COLO829 (cell line): ENCODE data around the gene EGLN3.
"Not testable (repeated sequence)": the region's sequence is repeated elsewhere in the genome, so short reads cannot be mapped to it uniquely, and the experiment has no call there.

ENCODE experiments used
- DNase-seq: peaks from one replicate; pipeline ENCODE4 v3.0.0; 2012; ENCODE audit warnings: low spot score

Gene EGLN3

DNA sequence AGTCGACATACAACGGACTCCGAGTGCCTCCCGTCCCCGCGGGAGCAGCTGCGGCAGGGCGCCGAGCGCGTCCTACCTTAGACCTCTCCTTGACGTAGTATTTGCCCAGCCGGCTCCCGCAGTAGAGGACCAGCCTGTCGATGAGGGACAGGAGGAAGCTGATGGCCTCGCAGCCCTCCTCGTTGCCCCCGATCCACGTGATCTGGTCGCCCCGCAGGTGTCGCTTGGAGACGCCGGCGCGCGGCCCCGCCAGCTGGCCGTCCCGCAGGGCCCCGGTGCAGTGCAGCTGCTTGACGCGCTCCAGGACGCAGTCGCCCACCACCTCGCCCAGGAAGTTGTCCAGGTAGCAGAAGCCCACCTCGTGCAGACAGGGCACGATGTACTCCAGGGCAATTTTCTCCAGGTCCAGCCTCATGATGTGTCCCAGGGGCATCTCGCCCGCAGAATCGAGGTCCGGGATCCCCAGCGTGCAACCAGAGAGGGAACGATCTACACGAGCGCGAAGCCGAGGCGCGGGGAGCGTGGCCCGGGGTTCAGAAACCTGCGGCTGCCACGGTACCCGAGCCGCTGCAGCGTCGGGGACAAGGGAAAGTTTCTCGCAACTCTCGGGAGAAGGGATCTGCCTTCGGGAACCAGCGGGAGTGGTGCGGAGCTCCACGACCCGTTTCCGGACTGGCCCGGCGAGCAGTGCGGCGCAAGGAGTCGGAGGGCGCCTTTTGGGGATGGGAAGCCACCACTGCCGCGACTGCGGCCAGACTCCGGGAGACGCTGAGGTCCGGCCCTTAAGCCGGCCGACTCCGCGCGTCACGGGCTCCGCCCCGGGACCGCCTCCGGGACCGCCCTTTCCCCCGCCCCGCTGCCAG is at the start of gene EGLN3:
Gene EGLN3, minus strand, starts transcription at position 755 of the 863 bp plus-strand sequence. Its CDS starts 322 bp downstream, at position 433.
- peak; percentile 59 for DNase-seq

DNA sequence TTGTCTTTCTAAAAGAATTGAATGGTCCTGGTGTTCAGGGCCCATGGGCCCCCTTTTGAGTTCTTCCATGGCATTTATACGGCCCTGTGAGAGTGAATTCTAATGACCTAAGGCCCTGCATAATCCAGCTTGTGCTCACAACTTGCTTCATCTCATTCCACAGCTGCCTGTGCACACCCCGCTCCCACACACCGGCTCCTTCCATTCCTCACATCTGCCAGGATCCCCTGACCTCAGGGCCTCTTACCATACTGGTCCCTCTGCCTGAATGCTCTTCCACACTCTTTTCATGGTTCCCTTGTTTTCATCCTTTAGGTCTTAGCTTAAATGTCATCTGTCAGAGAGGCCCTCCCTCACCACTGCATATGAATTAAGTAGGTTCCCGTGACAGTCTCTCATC is 49.5 kb upstream of the EGLN3 start:
- no peak for DNase-seq

DNA sequence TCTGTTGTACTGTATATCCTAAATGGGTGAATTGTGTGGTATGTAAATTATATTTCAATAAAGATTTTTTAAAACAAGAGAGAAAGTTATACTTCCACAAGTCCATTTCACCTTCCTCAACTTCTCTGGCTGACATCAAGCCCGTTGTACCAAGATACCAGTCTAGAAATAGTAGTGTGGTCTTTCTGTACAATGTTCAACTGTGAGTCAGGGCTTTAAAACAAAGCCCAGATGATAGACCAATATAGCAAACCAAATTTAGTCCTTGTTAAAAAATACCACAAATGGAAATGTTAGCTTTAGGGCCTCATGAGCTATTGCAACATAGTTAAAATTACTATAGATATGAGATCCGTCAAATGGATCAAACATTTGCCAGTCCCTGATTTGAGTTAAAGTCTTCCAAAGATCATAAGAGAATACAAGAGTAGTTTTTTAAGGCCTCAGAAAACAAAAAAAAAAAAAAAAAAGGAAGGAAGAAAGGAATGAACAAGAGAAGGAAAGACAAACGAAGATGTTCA is 49.0 kb upstream of the EGLN3 start:
- no peak for DNase-seq

DNA sequence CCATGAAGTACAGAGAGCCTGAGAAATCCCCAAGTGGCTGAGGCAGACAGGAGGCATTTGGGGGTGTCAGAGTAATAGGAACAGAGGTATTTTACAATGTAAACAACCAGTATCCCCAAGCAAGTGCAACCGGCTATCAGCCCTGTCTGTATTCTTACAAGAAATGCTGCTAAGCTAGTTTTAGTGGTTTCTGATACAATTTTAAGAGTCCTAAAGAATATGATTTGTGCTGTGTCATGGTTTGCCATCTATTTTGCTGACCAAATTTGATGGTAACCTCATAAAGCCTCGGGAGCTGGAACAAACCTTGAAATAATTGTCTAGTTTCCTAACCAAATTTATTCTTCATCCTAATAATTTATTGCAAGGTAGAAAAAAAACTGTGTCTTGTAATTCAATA is 46.7 kb upstream of the EGLN3 start:
- DNase-seq: no peak

DNA sequence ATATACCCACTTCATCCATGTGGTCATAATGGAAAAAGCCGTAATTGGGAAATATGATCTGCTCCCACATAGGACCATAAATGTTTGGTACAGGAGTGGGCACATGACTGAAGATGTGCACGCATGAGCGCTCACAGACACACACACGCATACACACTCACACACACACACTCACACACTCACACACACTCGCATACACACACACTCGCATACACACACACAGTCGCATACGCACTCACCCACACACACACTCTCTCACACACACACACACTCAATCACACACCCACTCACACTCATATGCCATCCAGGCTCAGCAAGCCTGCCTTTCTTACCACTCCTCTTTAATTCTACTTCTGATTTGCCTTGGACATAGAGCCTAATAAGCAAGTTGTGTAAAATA is 45.6 kb upstream of the EGLN3 start:
- no peak for DNase-seq

DNA sequence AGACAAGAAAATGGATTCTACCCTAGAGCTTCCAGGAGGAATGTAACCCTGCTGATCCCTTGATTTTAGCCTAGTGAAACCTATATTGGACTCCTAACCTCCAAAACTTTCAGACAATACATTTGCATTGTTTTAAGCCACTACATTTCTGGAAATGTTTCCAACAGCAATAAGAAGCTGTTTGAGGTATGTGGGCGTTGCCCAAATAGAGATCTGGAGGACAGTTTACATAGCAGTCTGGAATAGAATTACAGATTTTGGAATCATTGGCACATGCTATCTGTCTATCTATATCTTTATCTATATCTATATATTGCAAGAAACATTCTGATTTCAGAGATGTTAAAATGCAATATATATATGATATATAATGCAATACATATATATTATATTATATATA is 42.4 kb upstream of the EGLN3 start:
- no peak for DNase-seq

DNA sequence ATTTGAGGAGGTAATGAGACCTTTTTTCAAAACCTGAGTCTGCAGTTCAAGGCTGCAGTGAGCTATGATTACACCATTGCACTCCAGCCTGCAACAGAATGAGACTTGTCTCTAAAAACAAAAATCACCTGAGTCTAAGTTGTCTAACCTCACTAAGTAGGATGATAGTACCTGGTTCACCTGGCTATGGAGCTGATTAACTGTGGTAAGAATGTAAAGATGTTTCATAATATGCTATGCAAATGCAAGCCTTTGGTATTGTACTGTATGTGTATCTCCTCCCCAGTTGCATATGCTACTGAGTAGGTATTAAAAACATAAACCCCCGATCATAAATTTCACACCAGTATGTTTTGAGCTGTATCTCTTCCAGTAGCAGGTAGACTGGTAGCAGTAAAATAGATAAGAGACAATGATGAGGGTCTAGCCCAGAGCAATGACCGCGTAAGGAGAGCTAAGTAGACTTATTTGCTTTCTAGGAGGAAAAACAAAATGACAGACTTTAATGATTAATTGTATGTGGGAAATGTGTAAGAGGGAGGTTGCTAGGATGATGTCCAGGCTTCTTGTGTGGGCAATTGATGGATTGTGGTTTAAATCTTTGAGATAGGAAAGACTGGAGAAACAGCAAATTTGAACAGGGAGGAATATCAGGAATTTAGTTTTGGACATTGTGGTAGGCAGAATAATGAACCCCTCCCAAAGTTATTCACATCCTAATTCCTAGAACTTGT is 41.6 kb upstream of the EGLN3 start:
- no peak for DNase-seq

DNA sequence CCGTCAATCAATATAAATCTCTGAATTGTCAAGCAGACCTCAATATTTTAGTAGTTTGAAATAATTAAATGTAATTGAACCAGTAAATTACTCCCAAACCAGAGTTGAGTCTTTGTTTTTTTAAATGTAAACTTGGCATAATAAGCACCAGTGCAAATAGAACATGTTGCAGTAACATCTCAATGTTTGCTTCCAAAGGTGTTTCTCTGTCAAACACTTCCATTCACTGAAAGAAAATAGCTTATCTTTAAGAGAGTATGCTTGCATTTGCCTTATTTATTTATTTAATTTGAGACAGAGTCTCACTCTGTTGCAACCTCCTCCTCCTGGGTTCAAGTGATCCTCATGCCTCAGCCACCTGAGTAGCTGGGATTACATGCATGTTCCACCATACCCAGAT is 39.9 kb upstream of the EGLN3 start:
- no peak for DNase-seq

DNA sequence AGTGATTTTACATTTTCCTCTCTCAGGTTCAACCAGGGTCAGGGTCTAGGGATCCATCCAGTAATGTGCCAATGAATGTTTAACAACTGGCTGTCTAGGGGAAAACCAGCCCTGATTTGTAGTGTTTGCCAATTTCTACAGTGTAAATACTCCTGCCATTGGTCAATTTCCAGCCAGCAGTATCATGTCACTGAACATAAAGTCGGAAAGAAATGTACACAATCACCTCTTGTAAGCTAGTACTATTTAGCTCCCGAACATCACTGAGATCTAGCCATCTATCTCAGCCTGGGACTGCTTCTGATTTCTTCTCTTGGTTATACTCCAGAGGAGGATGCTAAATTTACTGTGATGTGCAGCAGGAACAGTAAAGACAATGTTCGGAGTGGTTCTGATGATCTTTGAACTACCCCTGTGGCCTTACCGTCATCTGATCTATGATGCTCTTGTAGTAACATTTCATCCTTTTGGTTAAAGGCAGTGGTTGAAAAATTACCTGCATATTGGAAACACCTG is 36.7 kb upstream of the EGLN3 start:
- no peak for DNase-seq

DNA sequence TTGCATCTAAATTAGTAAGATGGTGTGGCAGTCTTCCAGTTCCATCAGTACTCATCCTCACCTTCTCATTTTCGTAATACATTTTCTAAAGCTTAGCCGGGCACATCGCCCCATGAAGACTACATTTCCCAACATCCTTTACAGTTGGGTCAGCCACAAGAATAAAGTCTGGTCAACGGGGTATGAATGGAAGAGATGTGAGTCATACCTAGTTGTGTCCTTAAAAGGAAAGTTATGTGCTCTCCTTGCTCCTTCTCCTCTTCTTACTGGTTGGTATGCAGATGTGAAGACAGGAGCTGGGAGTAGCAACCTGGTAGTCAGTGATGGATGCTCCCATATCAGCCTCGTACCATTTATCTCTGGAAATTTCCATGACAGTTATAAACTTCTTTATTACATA is 35.9 kb upstream of the EGLN3 start:
- DNase-seq: peak; percentile 48

DNA sequence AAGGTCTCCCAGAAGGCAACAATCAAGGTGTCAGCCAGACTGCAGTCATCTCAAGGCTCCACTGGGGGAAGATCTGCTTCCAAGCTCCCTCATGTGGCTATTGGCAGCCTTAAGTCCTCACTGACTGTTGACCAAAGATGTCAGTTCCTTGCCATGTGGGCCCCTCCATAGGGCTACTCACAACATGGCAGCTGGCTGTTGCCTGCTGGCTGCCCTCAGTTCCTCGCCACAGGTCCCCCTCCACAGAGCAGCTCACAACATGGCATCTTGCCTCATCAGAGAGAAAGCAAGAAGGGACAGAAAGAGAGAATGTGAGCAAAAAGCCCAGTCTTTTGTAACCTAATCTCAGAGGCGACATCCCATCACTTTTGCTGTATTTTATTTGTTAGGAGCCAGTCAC is 34.4 kb upstream of the EGLN3 start:
- no peak for DNase-seq

DNA sequence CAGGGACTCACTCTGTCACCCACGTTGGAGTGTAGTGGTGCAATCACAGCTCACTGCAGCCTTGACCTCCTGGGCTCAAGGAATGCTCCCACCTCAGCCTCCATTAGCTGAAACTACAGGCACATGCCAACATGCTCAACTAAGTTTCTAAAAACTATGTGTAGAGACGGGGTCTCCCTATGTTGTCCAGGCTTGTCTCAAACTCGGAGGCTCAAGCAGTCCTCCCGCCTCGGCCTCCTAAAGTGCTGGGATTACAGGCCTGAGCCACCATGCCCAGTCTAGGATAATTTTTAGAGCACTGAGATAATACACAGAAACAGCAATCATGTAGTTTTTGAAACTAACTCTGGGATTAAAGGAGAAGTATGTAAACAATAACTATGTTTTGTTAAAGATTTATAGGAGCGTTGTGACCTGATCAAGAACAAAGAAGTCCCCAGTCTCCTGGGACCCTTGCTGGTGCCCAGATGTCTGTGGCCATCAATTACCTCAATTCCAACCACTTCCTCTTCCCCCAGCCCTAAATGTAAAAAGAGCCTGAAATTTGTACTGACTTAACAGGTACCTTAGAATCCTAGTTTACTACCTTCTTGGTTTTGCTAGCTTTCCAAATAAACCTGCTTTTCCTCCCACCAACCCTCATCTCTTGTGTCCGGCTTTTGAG is 28.9 kb upstream of the EGLN3 start:
- no peak for DNase-seq

DNA sequence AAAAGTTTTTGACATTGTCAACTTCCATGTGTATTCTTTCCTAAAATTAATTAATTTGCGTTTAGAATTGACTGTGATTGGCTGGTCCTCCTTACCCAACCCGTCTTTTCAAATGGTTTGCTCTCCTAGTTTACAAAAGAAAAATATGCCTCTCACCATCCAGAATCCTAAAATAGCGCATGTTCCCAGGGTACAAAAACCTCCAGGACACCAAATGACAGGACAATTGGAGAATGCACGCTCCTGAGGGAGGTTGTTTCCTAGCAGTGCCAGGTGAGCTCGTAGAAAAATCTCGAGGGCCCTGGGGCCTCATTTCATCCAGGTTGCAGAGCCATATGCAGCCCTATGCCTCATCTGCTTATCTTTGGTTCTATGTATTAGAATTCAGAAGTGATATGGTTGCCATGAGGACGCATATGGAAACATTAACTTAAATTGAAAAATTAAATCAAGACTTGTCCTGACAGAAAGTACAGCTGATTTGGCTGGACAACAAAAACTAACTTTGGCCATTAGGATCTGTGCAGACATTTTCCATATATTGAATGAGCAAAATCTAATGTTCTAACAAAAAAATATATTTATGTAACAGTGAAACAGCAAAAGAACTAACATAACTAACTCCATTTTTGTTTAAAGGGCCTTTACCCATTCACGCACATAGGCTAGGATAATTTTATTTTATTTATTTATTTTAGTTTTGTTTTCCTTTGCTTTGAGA is 28.2 kb upstream of the EGLN3 start:
- no peak for DNase-seq

DNA sequence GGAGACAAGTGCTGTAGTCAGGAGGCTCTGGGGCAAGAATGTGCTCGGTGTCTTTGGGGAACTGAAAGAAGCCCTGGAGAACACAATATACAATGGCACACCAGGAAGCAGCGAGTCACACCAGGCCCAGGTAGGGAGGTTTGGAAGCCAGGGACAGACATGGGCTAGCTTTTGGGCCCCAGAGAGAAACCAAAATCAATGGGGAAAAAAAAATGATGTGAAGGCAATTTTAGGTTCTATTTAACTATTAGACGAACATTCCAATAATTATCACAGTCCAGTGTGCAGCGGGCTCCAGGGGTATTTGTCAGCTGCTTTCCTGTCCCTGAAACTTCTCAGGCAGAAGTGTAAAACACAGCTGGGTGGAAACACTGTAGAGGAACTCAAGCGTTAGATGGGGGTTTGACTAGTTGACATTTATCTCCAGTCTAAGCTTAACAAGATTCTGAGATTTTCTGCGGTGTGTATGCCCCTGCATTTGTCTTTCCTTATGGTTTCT is 21.8 kb upstream of the EGLN3 start:
- no peak for DNase-seq

DNA sequence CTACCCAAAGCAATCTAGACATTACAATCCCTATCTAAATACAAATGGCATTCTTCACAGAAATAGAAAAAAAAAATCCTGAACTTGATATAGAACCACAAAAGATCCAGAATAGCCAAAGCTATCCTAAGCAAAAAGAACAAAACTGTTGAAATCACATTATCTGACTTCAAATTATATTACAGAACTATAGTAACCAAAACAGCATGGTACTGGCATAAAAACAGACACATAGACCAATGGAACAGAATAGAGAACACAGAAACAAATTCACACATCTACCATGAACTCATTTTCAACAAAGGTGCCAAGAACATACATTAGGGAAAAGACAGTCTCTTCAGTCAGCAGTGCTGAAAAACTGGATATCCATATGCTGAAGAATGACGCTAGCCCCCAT is 19.0 kb upstream of the EGLN3 start:
- DNase-seq: not testable (repeated sequence)

DNA sequence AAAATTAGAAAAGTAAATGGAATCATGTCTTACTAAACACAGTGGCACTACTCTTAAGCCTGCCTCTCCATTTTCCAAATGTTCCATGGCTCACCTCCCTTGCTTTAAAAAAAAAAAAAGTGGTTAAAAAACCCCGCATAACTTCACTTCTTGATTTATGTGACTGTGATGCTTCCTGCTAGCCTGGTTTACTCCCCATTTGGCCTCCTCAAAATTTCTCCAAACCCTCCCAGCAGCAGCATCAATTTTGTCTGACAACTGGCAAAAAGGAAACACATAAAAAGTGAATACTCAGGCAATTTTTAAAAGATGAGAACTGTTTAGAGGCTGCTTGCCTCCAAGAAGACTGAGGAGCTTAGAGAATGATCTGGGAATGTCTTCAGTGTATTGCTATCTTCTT is 17.8 kb upstream of the EGLN3 start:
- DNase-seq: no peak

DNA sequence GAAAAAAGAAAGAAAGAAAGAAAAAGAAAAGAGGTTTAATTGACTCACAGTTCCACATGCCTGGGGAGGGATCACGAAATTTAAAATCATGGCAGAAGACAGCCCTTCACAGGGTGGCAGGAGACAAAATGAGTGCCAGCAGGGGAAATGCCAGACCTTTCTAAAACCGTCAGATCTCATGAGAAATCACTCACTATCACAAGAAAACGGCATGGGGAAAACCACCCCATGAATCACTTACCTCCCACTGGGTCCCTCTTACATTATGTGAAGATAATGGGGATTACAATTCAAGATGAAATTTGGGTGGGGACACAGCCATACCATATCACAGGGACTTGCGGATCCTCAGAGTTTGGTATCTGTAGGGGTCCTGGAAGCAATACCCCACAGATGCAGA is 16.3 kb upstream of the EGLN3 start:
- DNase-seq: no peak

DNA sequence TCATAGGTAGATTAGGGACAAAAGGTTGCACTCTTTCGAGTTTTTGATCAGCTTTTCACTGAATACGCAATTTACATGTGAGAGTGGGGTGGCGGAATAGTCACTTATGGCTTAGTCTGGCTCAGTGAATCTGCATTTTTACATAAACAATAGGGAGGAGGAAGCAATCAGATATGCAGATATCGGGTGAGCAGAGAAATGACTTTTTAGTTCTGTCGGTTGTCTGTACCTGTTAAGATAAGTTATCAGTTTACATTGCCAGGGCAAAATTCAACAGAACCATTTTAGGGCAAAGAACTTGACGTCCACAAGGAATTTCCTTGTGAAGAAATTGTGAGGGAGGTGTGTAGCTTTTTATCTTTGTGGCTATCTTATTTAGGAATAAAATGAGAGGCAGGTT is 15.4 kb upstream of the EGLN3 start:
- DNase-seq: no peak

DNA sequence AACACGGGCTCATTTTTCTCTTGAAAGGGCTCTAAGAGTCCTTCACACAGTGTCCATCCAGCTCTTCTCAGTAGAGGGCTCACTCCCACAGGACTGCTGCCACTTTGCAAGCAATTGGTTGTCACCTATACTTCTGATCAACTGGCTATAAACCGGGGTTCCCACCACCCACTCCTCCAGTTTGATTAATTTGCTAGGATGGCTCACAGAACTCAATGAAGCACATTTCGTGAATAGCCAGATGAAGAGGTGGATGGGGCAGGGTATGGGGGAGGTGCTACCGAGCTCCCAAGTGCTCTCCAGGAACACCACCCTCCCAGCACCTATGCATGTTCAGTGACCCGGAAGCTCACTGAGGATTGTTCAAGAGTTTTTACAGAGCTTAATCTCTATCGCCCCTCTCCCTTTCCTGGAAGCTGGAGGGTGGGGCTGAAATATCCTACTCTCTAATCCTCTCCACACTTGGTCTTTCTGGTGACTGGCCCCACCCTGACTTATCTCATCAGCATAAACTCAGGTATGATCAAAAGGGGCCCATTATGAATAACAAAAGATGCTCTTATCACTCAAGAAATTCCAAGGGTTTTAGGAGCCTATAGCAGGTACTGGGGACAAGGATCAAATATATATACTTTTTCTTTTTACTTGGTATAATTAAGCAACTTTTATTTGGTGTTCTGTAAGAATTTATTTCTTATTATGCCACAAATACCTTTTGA is 13.9 kb upstream of the EGLN3 start:
- DNase-seq: no peak

DNA sequence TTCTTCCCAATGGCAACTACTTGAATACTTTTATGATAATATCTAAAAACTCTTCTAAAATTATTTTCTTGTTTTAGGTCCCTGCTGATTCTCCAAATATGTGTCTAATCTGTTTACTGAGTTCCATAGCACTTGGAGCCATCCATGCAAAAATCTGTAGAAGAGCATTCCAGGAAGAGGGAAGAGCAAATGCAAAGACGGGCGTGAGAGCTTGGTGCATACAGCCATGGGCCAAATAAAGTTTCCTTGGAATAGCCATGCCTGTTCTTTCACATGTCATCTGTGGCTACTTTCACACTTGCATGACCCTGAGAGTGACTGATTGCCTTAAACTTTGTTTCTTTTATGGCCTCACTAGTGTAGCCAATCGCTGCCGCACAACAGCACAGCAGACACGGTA is 13.0 kb upstream of the EGLN3 start:
- no peak for DNase-seq

DNA sequence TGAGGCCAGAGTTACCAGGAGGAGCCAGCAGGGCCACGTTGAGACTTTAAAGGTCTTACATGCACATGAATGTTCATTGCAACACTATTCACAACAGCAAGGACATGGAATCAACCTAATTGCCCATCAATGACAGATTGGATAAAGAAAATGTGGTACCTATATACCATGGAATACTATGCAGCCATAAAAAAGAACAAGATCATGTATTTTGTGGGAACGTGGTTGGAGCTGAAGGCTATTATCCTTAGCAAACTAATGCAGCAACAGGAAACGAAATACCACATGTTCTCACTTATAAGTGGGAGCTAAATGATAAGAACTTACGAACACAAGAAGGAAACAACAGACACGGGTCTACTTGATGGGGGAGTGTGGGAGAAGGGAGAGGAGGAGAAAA is 11.6 kb upstream of the EGLN3 start:
- DNase-seq: not testable (repeated sequence)
